GM10847 (cell line): ENCODE data around the gene CES5A.

Experiments
- POLR2A ChIP-seq: IDR thresholded peaks from 2 replicates; pipeline ENCODE4 v1.6.1; 2011; ENCODE audit not compliant: insufficient read length; ENCODE audit errors: extremely low read depth

The CES5A gene

GRCh38 chr16:55892821-55893220, 17.6 kb upstream of the CES5A start:
- no peak for TF ChIP-seq POLR2A

- no peak for TF ChIP-seq POLR2A
Observed at GRCh38 chr16:55889518-55889917, 14.3 kb upstream of the CES5A start.

- TF ChIP-seq POLR2A = no peak
Observed at GRCh38 chr16:55888546-55888945, 13.4 kb upstream of the CES5A start.

GRCh38 chr16:55876854-55877253, 1.7 kb upstream of the CES5A start:
- no peak for TF ChIP-seq POLR2A

GRCh38 chr16:55873122-55873521, 2.1 kb downstream of the CES5A start:
- TF ChIP-seq POLR2A = no peak

- no peak for TF ChIP-seq POLR2A
Observed at GRCh38 chr16:55872130-55872529, 3.0 kb downstream of the CES5A start.

GRCh38 chr16:55871411-55872038, 3.6 kb downstream of the CES5A start:
- no peak for TF ChIP-seq POLR2A

GRCh38 chr16:55868980-55869379, 6.2 kb downstream of the CES5A start:
- no peak for TF ChIP-seq POLR2A

- no peak for TF ChIP-seq POLR2A
Observed at GRCh38 chr16:55868137-55868536, 7.0 kb downstream of the CES5A start.

- no peak for TF ChIP-seq POLR2A
Observed at GRCh38 chr16:55861288-55861687, 13.9 kb downstream of the CES5A start.

GRCh38 chr16:55856950-55857349, 18.2 kb downstream of the CES5A start:
- TF ChIP-seq POLR2A = no peak

GRCh38 chr16:55853114-55853513, 22.1 kb downstream of the CES5A start:
- no peak for TF ChIP-seq POLR2A

GRCh38 chr16:55849536-55849935, 25.6 kb downstream of the CES5A start:
- no peak for TF ChIP-seq POLR2A

GRCh38 chr16:55846598-55847346, 28.4 kb downstream of the CES5A start:
- TF ChIP-seq POLR2A = no peak

GRCh38 chr16:55843105-55843395, 32.1 kb downstream of the CES5A start:
- TF ChIP-seq POLR2A = no peak

- no peak for TF ChIP-seq POLR2A
Observed at GRCh38 chr16:55842369-55843104, 32.6 kb downstream of the CES5A start.

GRCh38 chr16:55839115-55839514, 36.1 kb downstream of the CES5A start:
- no peak for TF ChIP-seq POLR2A

GRCh38 chr16:55836158-55836611, 39.0 kb downstream of the CES5A start:
- no peak for TF ChIP-seq POLR2A
